CD4-positive, CD25-positive, alpha-beta regulatory T cell (primary cell): Measurements from ENCODE around the gene TSPAN10. TPM values are rescaled to one million over a fixed set of nuclear protein-coding genes. Genes with fewer than 3 reads are reported as not detected.

Experiments used
- ATAC-seq, 2 donors: fragments of 150-1000 bp; cut with Tn5 transposase; one replicate each; pipeline ENCODE4 v1.10.0; 2021; ENCODE audit warnings: low read depth in 2 of 2, moderate number of reproducible peaks in 2 of 2, moderate library complexity in 1 of 2
- DNase-seq, 3 donors: peaks; one replicate each; pipeline versions ENCODE4 v3.0.0 to v3.0.0-alpha.2; 2012 to 2022; ENCODE audit warnings: mixed read lengths in 1 of 3
- H3K27ac ChIP-seq: one replicate; pipeline ENCODE4 v1.7.0; 2013; ENCODE audit warnings: mild to moderate bottlenecking, low read length; ENCODE audit not compliant: insufficient read depth, poor library complexity, severe bottlenecking
- H3K27me3 ChIP-seq: one replicate; pipeline ENCODE4 v1.7.0; 2013; ENCODE audit warnings: low read length; ENCODE audit not compliant: control insufficient read depth, insufficient read depth
- H3K36me3 ChIP-seq: one replicate; pipeline ENCODE4 v1.7.0; 2013; ENCODE audit warnings: mild to moderate bottlenecking, low read length, moderate library complexity; ENCODE audit not compliant: control insufficient read depth, insufficient read depth
- H3K4me1 ChIP-seq: 2 replicates; pipeline ENCODE4 v1.7.0; 2013; ENCODE audit warnings: mild to moderate bottlenecking, low read length; ENCODE audit not compliant: insufficient read depth, control insufficient read depth, poor library complexity, severe bottlenecking
- H3K4me3 ChIP-seq: one replicate; pipeline ENCODE4 v1.7.0; 2013; ENCODE audit warnings: low read depth, mild to moderate bottlenecking, low read length, moderate library complexity
- H3K9me3 ChIP-seq, 2 experiments: 1 replicate in 1 of 2; 2 replicates in 1 of 2; pipeline ENCODE4 v1.7.0; 2013; ENCODE audit warnings: low read length in 2 of 2, mild to moderate bottlenecking in 1 of 2, moderate library complexity in 1 of 2; ENCODE audit not compliant: control insufficient read depth in 2 of 2
- H3K27ac Mint-ChIP-seq, 3 donors: one replicate each; pipeline ENCODE4 v1.8.0; 2020 to 2022; ENCODE audit warnings: mild to moderate bottlenecking in 3 of 3, mixed read lengths in 3 of 3, moderate library complexity in 2 of 3
- H3K27me3 Mint-ChIP-seq: one replicate; pipeline ENCODE4 v1.8.0; 2022; ENCODE audit warnings: mild to moderate bottlenecking, mixed read lengths
- H3K36me3 Mint-ChIP-seq: one replicate; pipeline ENCODE4 v1.8.0; 2020; ENCODE audit warnings: mixed read lengths
- H3K4me1 Mint-ChIP-seq, 4 donors: one replicate each; pipeline ENCODE4 v1.8.0; 2020 to 2022; ENCODE audit warnings: mixed read lengths in 4 of 4, mild to moderate bottlenecking in 1 of 4
- H3K4me3 Mint-ChIP-seq, 4 donors: one replicate each; pipeline ENCODE4 v1.8.0; 2020 to 2022; ENCODE audit warnings: mild to moderate bottlenecking in 4 of 4, mixed read lengths in 4 of 4, moderate library complexity in 3 of 4
- H3K9me3 Mint-ChIP-seq, 7 donors: one replicate each; pipeline ENCODE4 v1.8.0; 2020 to 2022; ENCODE audit warnings: mixed read lengths in 7 of 7, mild to moderate bottlenecking in 3 of 7, moderate library complexity in 2 of 7
- polyA plus RNA-seq, 4 donors: library from polyadenylated mRNA; unstranded; fragments of 300-500 nt; fragmentation: Illumina TruSeq; gene quantifications; one replicate each; pipeline ENCODE4 v1.2.3, GENCODE V29; 2021
- total RNA-seq: library from RNA; stranded (reverse); gene quantifications from one replicate; pipeline ENCODE4 v1.2.3, GENCODE V29; 2022

TSPAN10 gene
- total and polyA plus RNA-seq, 5 donors from 2014 or later = 0.21 to 0.70 (median 0.24) TPM; not detected in 2

DNA sequence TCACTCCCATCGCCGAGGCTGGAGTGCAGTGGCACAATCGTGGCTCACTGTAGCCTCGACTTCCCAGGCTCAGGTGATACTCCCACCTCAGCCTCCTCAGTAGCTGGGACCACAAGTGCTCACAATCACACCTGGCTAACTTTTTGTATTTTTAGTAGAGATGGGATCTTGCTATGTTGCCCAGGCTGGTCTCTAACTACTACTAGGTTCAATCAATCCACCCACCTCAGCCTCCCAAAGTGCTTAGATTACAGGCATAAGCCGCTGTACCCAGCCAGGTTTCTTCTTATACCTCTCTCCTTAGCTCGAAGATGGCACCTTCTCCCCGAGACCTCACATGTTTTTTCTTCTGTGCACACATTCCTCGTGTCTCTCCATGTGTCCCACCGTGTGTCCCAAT lies 3.0 kb downstream of the TSPAN10 start:
- Mint-ChIP-seq H3K27ac (no peak overlapping the region), H3K4me3 (peak overlapping the region in 1 of 4 donors; percentile 51), H3K9me3 (no peaks in the 10 kb centered on the region), H3K36me3 (no peaks in the 10 kb centered on the region), H3K27me3 (no peaks in the 10 kb centered on the region), H3K4me1 (peaks cover 0 to 18% (median 10%) of the 10 kb centered on the region in 4 donors)
- no peaks in the 10 kb centered on the region for H3K9me3 ChIP-seq
- H3K27ac ChIP-seq = no peak overlapping the region
- no peak for DNase-seq
- H3K4me3 ChIP-seq = no peak overlapping the region
- peaks cover 14% of the 10 kb centered on the region for H3K4me1 ChIP-seq
- ATAC-seq = no peak
- no peaks in the 10 kb centered on the region for H3K27me3 ChIP-seq
- no peaks in the 10 kb centered on the region for H3K36me3 ChIP-seq

DNA sequence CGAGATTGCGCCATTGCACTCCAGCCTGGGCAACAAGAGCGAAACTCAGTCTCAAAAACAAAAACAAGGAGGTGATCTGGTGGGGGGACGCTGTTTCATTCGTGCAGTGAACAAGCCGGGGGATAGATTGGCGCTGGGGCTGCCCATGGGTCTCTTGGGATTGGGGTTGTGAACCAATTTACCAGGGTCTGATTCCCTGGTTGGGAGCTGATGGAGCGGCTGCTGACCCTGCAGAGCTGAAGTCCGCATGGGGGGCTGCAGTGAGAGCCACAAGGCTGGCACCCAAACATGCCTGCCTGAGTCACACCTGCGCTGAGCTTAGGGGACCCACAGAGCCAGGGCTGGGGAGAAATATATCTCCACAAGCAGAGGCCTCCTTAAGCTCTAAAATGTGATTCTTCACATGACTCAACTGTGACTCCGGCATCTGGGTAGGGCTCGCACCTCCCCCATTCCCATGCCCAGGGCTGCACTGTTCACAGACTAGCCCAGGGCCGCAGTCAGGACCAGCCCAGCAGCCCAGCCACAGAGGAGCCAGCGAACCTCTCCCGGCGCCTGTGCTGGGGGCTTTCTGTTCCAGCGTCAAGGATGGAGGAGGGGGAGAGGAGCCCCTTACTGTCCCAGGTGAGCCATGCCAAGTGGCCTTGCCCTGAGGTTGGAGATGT lies 5.0 kb downstream of the TSPAN10 start:
- Histone ChIP-seq H3K9me3 (no peaks in the 10 kb centered on the region), H3K4me3 (no peak overlapping the region), H3K27ac (no peak overlapping the region), H3K4me1 (peaks cover 3% of the 10 kb centered on the region), H3K27me3 (no peaks in the 10 kb centered on the region), H3K36me3 (no peaks in the 10 kb centered on the region)
- no peak for ATAC-seq
- Mint-ChIP-seq H3K36me3 (no peaks in the 10 kb centered on the region), H3K9me3 (no peaks in the 10 kb centered on the region), H3K27me3 (no peaks in the 10 kb centered on the region), H3K4me1 (peaks cover 0 to 7% (median 2%) of the 10 kb centered on the region in 4 donors), H3K4me3 (no peak overlapping the region), H3K27ac (no peak overlapping the region)
- no peak for DNase-seq

- Mint-ChIP-seq H3K9me3 (peaks cover 0 to 3% (median 0%) of the 10 kb centered on the region in 7 donors), H3K36me3 (no peaks in the 10 kb centered on the region), H3K4me1 (no peaks in the 10 kb centered on the region), H3K27ac (no peak overlapping the region), H3K27me3 (peaks cover 9% of the 10 kb centered on the region), H3K4me3 (no peak overlapping the region)
- no peaks in the 10 kb centered on the region for H3K9me3 ChIP-seq
- H3K27ac ChIP-seq = no peak overlapping the region
- no peak for DNase-seq
- no peaks in the 10 kb centered on the region for H3K27me3 ChIP-seq
- no peak overlapping the region for H3K4me3 ChIP-seq
- ATAC-seq = no peak
- no peaks in the 10 kb centered on the region for H3K36me3 ChIP-seq
- H3K4me1 ChIP-seq = no peaks in the 10 kb centered on the region
These were observed 7.5 kb downstream of the TSPAN10 start for GRCh38 chr17:81644496-81644895.

DNA sequence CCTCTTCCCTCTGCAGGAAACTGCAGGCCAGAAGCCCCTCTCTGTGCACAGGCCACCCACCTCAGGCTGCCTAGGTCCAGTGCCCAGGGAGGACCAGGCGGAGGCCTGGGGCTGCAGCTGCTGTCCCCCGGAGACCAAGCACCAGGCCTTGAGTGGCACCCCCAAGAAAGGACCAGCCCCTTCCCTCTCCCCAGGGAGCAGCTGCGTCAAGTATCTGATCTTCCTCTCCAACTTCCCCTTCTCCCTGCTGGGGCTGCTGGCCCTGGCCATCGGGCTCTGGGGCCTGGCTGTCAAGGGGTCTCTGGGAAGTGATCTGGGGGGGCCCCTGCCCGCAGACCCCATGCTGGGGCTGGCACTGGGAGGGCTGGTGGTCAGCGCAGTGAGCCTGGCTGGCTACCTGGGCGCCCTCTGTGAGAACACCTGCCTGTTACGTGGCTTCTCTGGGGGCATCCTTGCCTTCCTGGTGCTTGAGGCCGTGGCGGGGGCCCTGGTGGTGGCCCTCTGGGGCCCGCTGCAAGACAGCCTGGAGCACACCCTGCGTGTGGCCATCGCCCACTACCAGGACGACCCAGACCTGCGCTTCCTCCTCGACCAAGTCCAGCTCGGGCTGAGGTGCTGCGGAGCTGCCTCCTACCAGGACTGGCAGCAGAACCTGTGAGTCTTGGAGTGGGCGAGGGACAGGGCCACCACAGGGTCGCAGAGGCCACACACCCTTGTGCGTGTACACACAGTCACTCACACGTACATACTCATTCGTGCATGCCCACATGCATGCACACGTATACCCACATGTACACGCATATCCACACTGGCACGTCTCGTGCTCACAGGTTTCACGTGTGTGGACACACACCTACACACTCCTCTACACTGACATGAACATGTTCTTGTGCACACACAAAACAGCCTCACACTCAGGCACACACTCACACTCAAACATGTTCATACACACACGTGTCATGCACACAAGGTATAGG lies 8.3 kb downstream of the TSPAN10 start:
- peak overlapping the region in 1 of 4 donors; percentile 51 for H3K4me3 Mint-ChIP-seq
- H3K36me3 Mint-ChIP-seq = no peaks in the 10 kb centered on the region
- ATAC-seq (no peak), DNase-seq (no peak)
- H3K36me3 ChIP-seq = no peaks in the 10 kb centered on the region
- H3K27me3 Mint-ChIP-seq = peaks cover 15% of the 10 kb centered on the region
- no peaks in the 10 kb centered on the region for H3K9me3 ChIP-seq
- H3K27ac Mint-ChIP-seq = no peak overlapping the region
- H3K27me3 ChIP-seq = no peaks in the 10 kb centered on the region
- no peaks in the 10 kb centered on the region for H3K4me1 ChIP-seq
- H3K4me1 Mint-ChIP-seq = no peaks in the 10 kb centered on the region
- H3K27ac ChIP-seq = no peak overlapping the region
- H3K4me3 ChIP-seq = no peak overlapping the region
- peaks cover 0 to 3% (median 0%) of the 10 kb centered on the region in 7 donors for H3K9me3 Mint-ChIP-seq

- Histone ChIP-seq H3K4me3 (no peak overlapping the region), H3K27ac (no peak overlapping the region), H3K27me3 (no peaks in the 10 kb centered on the region), H3K4me1 (no peaks in the 10 kb centered on the region), H3K36me3 (no peaks in the 10 kb centered on the region), H3K9me3 (no peaks in the 10 kb centered on the region)
- no peaks in the 10 kb centered on the region for H3K36me3 Mint-ChIP-seq
- H3K27me3 Mint-ChIP-seq = peaks cover 15% of the 10 kb centered on the region
- no peak for ATAC-seq
- no peak for DNase-seq
- H3K27ac Mint-ChIP-seq = no peak overlapping the region
- H3K4me3 Mint-ChIP-seq = peak overlapping the region in 1 of 4 donors; percentile 29
- H3K4me1 Mint-ChIP-seq = peaks cover 0 to 3% (median 0%) of the 10 kb centered on the region in 4 donors
- peaks cover 0 to 3% (median 0%) of the 10 kb centered on the region in 7 donors for H3K9me3 Mint-ChIP-seq
These were observed 10.0 kb downstream of the TSPAN10 start for GRCh38 chr17:81646869-81647600.

- H3K27me3 Mint-ChIP-seq = peaks cover 15% of the 10 kb centered on the region
- peaks cover 0 to 3% (median 0%) of the 10 kb centered on the region in 4 donors for H3K4me1 Mint-ChIP-seq
- Histone ChIP-seq H3K4me3 (no peak overlapping the region), H3K4me1 (no peaks in the 10 kb centered on the region), H3K9me3 (no peaks in the 10 kb centered on the region), H3K27me3 (no peaks in the 10 kb centered on the region), H3K27ac (no peak overlapping the region), H3K36me3 (no peaks in the 10 kb centered on the region)
- H3K27ac Mint-ChIP-seq = no peak overlapping the region
- ATAC-seq (no peak), DNase-seq (no peak)
- H3K4me3 Mint-ChIP-seq = peak overlapping the region in 1 of 4 donors; percentile 29
- no peaks in the 10 kb centered on the region for H3K36me3 Mint-ChIP-seq
- H3K9me3 Mint-ChIP-seq = peaks cover 0 to 3% (median 0%) of the 10 kb centered on the region in 7 donors
These were observed 10.6 kb downstream of the TSPAN10 start for GRCh38 chr17:81647640-81648012.

GRCh38 chr17:81648013-81648706 lies 11.2 kb downstream of the TSPAN10 start:
- H3K4me3 ChIP-seq = no peak overlapping the region
- Mint-ChIP-seq H3K36me3 (no peaks in the 10 kb centered on the region), H3K27ac (no peak overlapping the region), H3K4me3 (no peak overlapping the region), H3K27me3 (peaks cover 15% of the 10 kb centered on the region), H3K9me3 (peaks cover 0 to 3% (median 0%) of the 10 kb centered on the region in 7 donors), H3K4me1 (peaks cover 0 to 3% (median 0%) of the 10 kb centered on the region in 4 donors)
- H3K27me3 ChIP-seq = no peaks in the 10 kb centered on the region
- peaks cover 3% of the 10 kb centered on the region for H3K4me1 ChIP-seq
- H3K27ac ChIP-seq = no peak overlapping the region
- no peaks in the 10 kb centered on the region for H3K36me3 ChIP-seq
- no peaks in the 10 kb centered on the region for H3K9me3 ChIP-seq
- no peak for ATAC-seq
- DNase-seq = no peak
